OCI-LY1 (cell line): ENCODE results near the gene CTCF.

ENCODE experiments used
- H2AFZ ChIP-seq: fragments of 200-600 bp; sonication (generic), shearing (Covaris generic); 2 replicates; pipeline ENCODE4 v1.6.0; 2014; ENCODE audit warnings: antibody characterized with exemption, mild to moderate bottlenecking, low read length
- H3F3A ChIP-seq: fragments of 200-600 bp; sonication (generic), shearing (Covaris generic); 2 replicates; pipeline ENCODE4 v1.6.0; 2014; ENCODE audit warnings: mild to moderate bottlenecking, antibody characterized with exemption, low read length, moderate library complexity; ENCODE audit not compliant: insufficient read depth
- H3K27ac ChIP-seq: fragments of 200-600 bp; sonication (generic); 2 replicates; pipeline ENCODE4 v1.5.1; 2014; ENCODE audit warnings: low read length, mixed run types, mild to moderate bottlenecking, low read depth; ENCODE audit not compliant: poor library complexity, severe bottlenecking
- H3K27me3 ChIP-seq: fragments of 200-600 bp; sonication (generic); 2 replicates; pipeline ENCODE4 v1.6.0; 2014; ENCODE audit warnings: antibody characterized with exemption, mild to moderate bottlenecking, low read length, moderate library complexity; ENCODE audit not compliant: insufficient read depth
- H3K36me3 ChIP-seq: fragments of 200-600 bp; sonication (generic); 2 replicates; pipeline ENCODE4 v1.6.1; 2014; ENCODE audit warnings: mild to moderate bottlenecking, antibody characterized with exemption, low read length, moderate library complexity, mixed read lengths; ENCODE audit not compliant: insufficient read depth
- H3K4me1 ChIP-seq: fragments of 200-600 bp; sonication (generic); 2 replicates; pipeline ENCODE4 v1.5.1; 2014; ENCODE audit warnings: mild to moderate bottlenecking, low read length, moderate library complexity; ENCODE audit not compliant: insufficient read depth, severe bottlenecking
- H3K4me2 ChIP-seq: fragments of 200-600 bp; sonication (generic), shearing (Covaris generic); 2 replicates; pipeline ENCODE4 v1.6.1; 2014; ENCODE audit warnings: low read length
- H3K4me3 ChIP-seq: fragments of 200-600 bp; sonication (generic); 2 replicates; pipeline ENCODE4 v1.5.1; 2014; ENCODE audit warnings: low read length, low read depth, mild to moderate bottlenecking, mixed read lengths; ENCODE audit not compliant: poor library complexity, severe bottlenecking
- H3K79me2 ChIP-seq: fragments of 200-600 bp; shearing (Covaris generic); 2 replicates; pipeline ENCODE4 v1.6.1; 2016; ENCODE audit warnings: mixed run types, low read length, mixed read lengths; ENCODE audit not compliant: insufficient read depth
- H3K9ac ChIP-seq: fragments of 200-600 bp; sonication (generic), shearing (Covaris generic); 2 replicates; pipeline ENCODE4 v1.6.1; 2014; ENCODE audit warnings: mild to moderate bottlenecking, low read length, mixed read lengths
- H3K9me2 ChIP-seq: fragments of 200-600 bp; sonication (generic), shearing (Covaris generic); 2 replicates; pipeline ENCODE4 v1.6.1; 2014; ENCODE audit warnings: low read depth, mild to moderate bottlenecking, low read length, mixed read lengths
- H3K9me3 ChIP-seq: fragments of 200-600 bp; shearing (Covaris generic); 2 replicates; pipeline ENCODE4 v1.6.1; 2014; ENCODE audit warnings: low read length, mixed read lengths
- H4K20me1 ChIP-seq: fragments of 200-600 bp; sonication (generic), shearing (Covaris generic); 2 replicates; pipeline ENCODE4 v1.6.0; 2016; ENCODE audit warnings: mild to moderate bottlenecking, low read length; ENCODE audit not compliant: insufficient read depth
- EZH2 ChIP-seq: fragments of 200-600 bp; sonication (generic), shearing (Covaris generic); IDR thresholded peaks from 2 replicates; pipeline ENCODE4 v1.8.0; 2017; ENCODE audit warnings: borderline replicate concordance, mixed run types, mild to moderate bottlenecking, antibody characterized with exemption, low read length, moderate library complexity, mixed read lengths
- TF ChIP-seq, protein P1 (sequence below): fragments of 200-600 bp; sonication (generic), shearing (Covaris generic); IDR thresholded peaks from 2 replicates; pipeline ENCODE4 v1.5.1; 2017; ENCODE audit warnings: mild to moderate bottlenecking, antibody characterized with exemption, low read length, moderate library complexity, mixed read lengths

CTCF gene

DNA sequence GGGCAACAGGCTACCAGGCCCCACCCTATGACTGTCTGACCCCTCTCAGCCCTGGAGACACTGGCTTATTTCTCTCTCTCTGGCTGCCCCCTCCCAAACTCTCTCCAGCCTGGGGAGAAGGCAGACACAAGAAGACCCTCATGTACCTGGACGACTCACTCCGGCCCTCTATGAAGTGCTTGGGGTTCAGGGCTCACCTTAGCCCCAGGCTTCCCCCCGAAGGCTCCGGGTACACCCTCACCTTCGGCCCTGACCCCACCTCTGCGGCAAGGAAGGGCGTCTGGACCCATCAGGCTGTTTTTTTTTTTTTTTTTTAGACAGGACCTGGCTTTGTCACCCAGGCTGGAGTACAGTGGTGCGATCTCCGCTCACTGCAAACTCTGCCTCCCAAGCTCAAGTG, 81.7 kb downstream of the CTCF start:
- Histone ChIP-seq H3K36me3 (peaks cover 33% of the 10 kb centered on the region), H3K27me3 (no peaks in the 10 kb centered on the region), H3K4me3 (peak overlapping the region; percentile 86), H3K79me2 (no peaks in the 10 kb centered on the region), H2AFZ (no peak overlapping the region), H3K9me3 (no peaks in the 10 kb centered on the region), H3K9me2 (no peaks in the 10 kb centered on the region), H3K27ac (peak overlapping the region; percentile 49), H3K4me1 (peaks cover 30% of the 10 kb centered on the region), H3F3A (peaks cover 5% of the 10 kb centered on the region; the same call in 1 of the 2 replicates), H3K4me2 (peak overlapping the region; percentile 92), H4K20me1 (no peaks in the 10 kb centered on the region), H3K9ac (peak overlapping the region; percentile 98; the same call in 1 of the 2 replicates)
- TF ChIP-seq, protein P1, sequence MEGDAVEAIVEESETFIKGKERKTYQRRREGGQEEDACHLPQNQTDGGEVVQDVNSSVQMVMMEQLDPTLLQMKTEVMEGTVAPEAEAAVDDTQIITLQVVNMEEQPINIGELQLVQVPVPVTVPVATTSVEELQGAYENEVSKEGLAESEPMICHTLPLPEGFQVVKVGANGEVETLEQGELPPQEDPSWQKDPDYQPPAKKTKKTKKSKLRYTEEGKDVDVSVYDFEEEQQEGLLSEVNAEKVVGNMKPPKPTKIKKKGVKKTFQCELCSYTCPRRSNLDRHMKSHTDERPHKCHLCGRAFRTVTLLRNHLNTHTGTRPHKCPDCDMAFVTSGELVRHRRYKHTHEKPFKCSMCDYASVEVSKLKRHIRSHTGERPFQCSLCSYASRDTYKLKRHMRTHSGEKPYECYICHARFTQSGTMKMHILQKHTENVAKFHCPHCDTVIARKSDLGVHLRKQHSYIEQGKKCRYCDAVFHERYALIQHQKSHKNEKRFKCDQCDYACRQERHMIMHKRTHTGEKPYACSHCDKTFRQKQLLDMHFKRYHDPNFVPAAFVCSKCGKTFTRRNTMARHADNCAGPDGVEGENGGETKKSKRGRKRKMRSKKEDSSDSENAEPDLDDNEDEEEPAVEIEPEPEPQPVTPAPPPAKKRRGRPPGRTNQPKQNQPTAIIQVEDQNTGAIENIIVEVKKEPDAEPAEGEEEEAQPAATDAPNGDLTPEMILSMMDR = no peak
- TF ChIP-seq EZH2 = no peak

DNA sequence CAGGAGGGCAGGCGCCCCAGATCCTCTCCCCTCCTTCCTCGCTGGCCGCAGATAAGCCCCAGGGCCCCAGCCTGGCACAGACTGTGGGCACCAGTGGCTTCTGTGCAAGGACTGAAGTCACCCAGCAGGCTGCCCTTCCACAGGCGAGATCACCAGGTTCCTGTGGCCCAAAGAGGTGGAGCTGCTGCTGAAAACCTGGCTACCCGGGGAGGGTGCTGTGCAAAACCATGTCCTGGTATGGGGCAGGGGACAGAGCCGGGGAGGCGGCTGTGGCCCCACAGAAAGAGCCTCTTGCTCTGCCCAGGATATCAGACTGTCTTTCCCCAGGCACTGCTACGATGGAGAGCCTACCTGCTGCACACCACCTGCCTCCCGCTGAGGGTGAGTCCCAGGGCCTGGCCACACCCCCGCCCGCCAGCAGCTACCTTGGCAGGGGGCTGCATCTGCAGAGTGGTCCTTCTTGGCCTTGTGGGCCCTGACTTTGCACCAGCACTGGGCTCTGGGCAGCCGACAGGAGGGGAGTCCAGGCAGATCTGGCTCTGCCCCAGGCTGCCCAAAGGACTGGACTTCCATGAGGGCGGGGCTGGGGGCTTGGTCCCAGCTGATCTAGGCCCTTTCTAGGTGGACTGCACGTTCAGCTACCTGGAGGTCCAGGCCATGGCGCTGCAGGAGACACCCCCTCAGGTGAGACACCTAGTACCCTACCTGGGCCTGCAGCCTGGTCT, 83.2 kb downstream of the CTCF start:
- Histone ChIP-seq H3K9ac (peak overlapping the region; percentile 98), H3K79me2 (no peaks in the 10 kb centered on the region), H3K4me2 (peak overlapping the region; percentile 92), H3K9me3 (no peaks in the 10 kb centered on the region), H3K36me3 (peaks cover 41% of the 10 kb centered on the region), H3F3A (peaks cover 5% of the 10 kb centered on the region; the same call in 1 of the 2 replicates), H3K9me2 (no peaks in the 10 kb centered on the region), H2AFZ (no peak overlapping the region), H4K20me1 (no peaks in the 10 kb centered on the region), H3K4me1 (peaks cover 30% of the 10 kb centered on the region), H3K27me3 (no peaks in the 10 kb centered on the region), H3K27ac (peak overlapping the region; percentile 85), H3K4me3 (peak overlapping the region; percentile 86)
- TF ChIP-seq EZH2 = no peak
- TF ChIP-seq, protein P1 = no peak

DNA sequence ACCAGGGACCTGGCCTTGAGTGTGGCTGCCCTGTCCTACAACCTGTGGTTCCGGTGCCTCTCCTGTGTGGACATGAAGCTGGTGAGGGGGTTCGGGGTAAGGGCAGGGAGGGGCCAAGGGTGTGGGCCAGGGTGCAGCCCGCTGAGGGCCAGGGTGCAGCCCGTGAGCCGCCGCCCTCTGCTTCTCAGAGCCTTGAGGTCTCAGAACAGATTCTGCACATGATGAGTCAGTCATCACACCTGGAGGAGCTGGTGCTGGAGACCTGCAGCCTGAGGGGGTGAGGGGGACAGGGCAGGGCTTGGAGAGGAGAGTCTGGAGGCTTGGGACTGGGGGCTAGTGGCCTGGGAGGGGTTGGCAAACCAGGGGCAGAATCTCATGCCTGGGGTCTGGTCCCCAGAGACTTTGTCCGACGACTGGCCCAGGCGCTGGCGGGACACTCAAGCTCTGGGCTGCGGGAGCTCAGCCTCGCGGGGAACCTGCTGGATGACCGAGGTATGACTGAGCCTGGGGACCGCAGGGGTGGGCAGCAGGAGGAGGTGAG, 84.9 kb downstream of the CTCF start:
- Histone ChIP-seq H3K27me3 (no peaks in the 10 kb centered on the region), H3K9me3 (no peaks in the 10 kb centered on the region), H3K79me2 (no peaks in the 10 kb centered on the region), H3K9ac (no peak overlapping the region), H3K27ac (no peak overlapping the region), H3K4me2 (no peak overlapping the region), H3K36me3 (peaks cover 57% of the 10 kb centered on the region), H3K4me3 (no peak overlapping the region), H3K9me2 (no peaks in the 10 kb centered on the region), H4K20me1 (no peaks in the 10 kb centered on the region), H3K4me1 (peaks cover 30% of the 10 kb centered on the region), H3F3A (peaks cover 5% of the 10 kb centered on the region; the same call in 1 of the 2 replicates), H2AFZ (no peak overlapping the region)
- TF ChIP-seq, protein P1 = no peak
- no peak for TF ChIP-seq EZH2
